OCI-LY7 (cell line): ENCODE data around the gene CGA. TPM values are rescaled to one million over a fixed set of nuclear protein-coding genes. Genes with fewer than 3 reads are reported as not detected.

ENCODE experiments used
- BruUV-seq: library from RNA; stranded (reverse); fragments of 400-500 nt; replicated peaks from 2 replicates; lab custom pipeline; 2021; lab: Mats Ljungman, UMichigan
- CTCF ChIA-PET: fragments of 300-600 bp; sonication (Branson Sonifier 250); formaldehyde crosslinking; loops from one replicate; lab custom pipeline; 2022; ENCODE audit warnings: antibody characterized with exemption; ENCODE audit not compliant: unreplicated experiment; lab: Charles Lee
- POLR2A ChIA-PET: fragments of 300-600 bp; sonication (Branson Sonifier 250); formaldehyde crosslinking; loops from one replicate; lab custom pipeline; 2022; ENCODE audit warnings: antibody characterized with exemption; lab: Charles Lee
- DNase-seq: peaks from one replicate; pipeline ENCODE4 v3.0.0-alpha.2; 2015; ENCODE audit warnings: low spot score
- H2AFZ ChIP-seq: fragments of 200-600 bp; sonication (generic), shearing (Covaris generic); 2 replicates; pipeline ENCODE4 v1.6.1; 2014; ENCODE audit warnings: mild to moderate bottlenecking, antibody characterized with exemption, low read length, moderate library complexity
- H3K27ac ChIP-seq: fragments of 200-600 bp; sonication (generic); 2 replicates; pipeline ENCODE4 v1.5.1; 2014; ENCODE audit warnings: mixed run types, low read depth, mild to moderate bottlenecking, moderate library complexity, low read length, inconsistent platforms; ENCODE audit not compliant: poor library complexity, severe bottlenecking
- H3K36me3 ChIP-seq: fragments of 200-600 bp; sonication (generic); 2 replicates; pipeline ENCODE4 v1.6.1; 2014; ENCODE audit warnings: mild to moderate bottlenecking, antibody characterized with exemption, low read length, moderate library complexity, mixed read lengths; ENCODE audit not compliant: insufficient read depth
- H3K4me1 ChIP-seq: fragments of 200-600 bp; sonication (generic); 2 replicates; pipeline ENCODE4 v1.5.1; 2014; ENCODE audit warnings: mild to moderate bottlenecking, low read length; ENCODE audit not compliant: insufficient read depth, poor library complexity, severe bottlenecking
- H3K4me2 ChIP-seq: fragments of 200-600 bp; sonication (generic); 2 replicates; pipeline ENCODE4 v1.6.1; 2014; ENCODE audit warnings: mild to moderate bottlenecking, low read length
- H3K4me3 ChIP-seq: fragments of 200-600 bp; sonication (generic); 2 replicates; pipeline ENCODE4 v1.5.1; 2014; ENCODE audit warnings: mild to moderate bottlenecking, low read depth, low read length; ENCODE audit not compliant: poor library complexity, severe bottlenecking
- H3K79me2 ChIP-seq: fragments of 200-600 bp; sonication (generic); 2 replicates; pipeline ENCODE4 v1.6.1; 2016; ENCODE audit warnings: low read depth, mild to moderate bottlenecking, low read length, moderate library complexity, mixed read lengths; ENCODE audit not compliant: insufficient read depth
- H3K9me2 ChIP-seq: fragments of 200-600 bp; sonication (generic); 2 replicates; pipeline ENCODE4 v1.6.1; 2016; ENCODE audit warnings: mild to moderate bottlenecking, low read length, mixed read lengths; ENCODE audit not compliant: insufficient read depth
- H3K9me3 ChIP-seq: fragments of 200-600 bp; sonication (generic); 2 replicates; pipeline ENCODE4 v1.6.1; 2014; ENCODE audit warnings: mild to moderate bottlenecking, mixed run types, low read length, mixed read lengths
- H4K20me1 ChIP-seq: fragments of 200-600 bp; sonication (generic); 2 replicates; pipeline ENCODE4 v1.6.1; 2014; ENCODE audit warnings: mild to moderate bottlenecking, antibody characterized with exemption, low read length, moderate library complexity, mixed read lengths; ENCODE audit not compliant: insufficient read depth
- EZH2phosphoT487 ChIP-seq: fragments of 200-600 bp; sonication (generic); IDR thresholded peaks from 2 replicates; pipeline ENCODE4 v1.6.1; 2018; ENCODE audit warnings: low read depth, borderline replicate concordance, mild to moderate bottlenecking, mixed run types, antibody characterized with exemption, low read length, moderate library complexity, mixed read lengths
- intact Hi-C: fragments of 100-400 bp; cut with micrococcal nuclease; formaldehyde crosslinking; loops from one replicate; pipeline ENCODE4 v1.10.0; 2022; ENCODE audit not compliant: unreplicated experiment
- total RNA-seq, 2 experiments: library from RNA; depleted of rRNA in 1 of 2; stranded (reverse); fragments of >200 nt in 1 of 2; shearing (Covaris generic) in 1 of 2; gene quantifications; 2 replicates each; pipeline ENCODE4 v1.2.3, GENCODE V29; 2014 to 2022
- TF ChIP-seq, protein P1 (sequence below): fragments of 200-600 bp; sonication (generic); conservative IDR thresholded peaks from 2 replicates; pipeline ENCODE4 v1.5.1; 2014; ENCODE audit warnings: mild to moderate bottlenecking, antibody characterized with exemption, low read length, moderate library complexity, mixed read lengths

The CGA gene
- total RNA-seq, 2 experiments from 2014 or later: not detected

DNA sequence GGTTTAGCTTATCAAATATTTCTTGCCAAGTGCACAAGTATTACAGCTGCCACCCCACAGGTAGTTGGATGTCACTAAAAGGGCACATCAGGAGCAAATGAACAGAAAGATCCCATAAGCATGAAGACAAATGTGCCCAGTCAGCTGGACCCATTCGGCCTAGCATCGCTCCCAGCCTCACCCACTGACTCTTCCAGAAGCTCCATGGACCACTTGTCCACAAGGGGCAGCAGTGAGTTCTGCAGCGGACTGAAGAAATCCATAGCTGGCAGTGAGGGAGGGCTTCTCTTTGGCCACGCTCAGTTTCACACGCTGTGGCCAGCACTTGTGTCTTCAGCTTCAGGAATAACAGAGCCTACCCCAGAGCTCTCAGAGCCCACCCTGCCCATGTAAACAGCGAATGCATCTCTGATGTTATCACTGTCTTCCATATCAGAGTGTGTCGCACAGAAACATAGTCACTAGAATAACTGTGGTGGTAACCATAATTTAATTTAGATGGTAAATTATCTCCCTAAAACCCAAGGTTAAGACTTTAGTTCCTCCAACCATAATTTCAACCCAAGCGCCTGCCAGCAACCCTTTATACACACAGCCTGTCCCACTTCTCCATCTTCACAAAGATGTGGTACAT lies 15.8 kb downstream of the CGA start:
- ChIA-PET POLR2A (interaction anchor here (0.7 to 1.1 kb wide), 3 partner anchors 12 to 67 kb away, joined by 3 to 10 read pairs (median 3); no protein-coding TSS in a partner anchor), CTCF (interaction anchor here (0.9 to 1.3 kb wide), 3 partner anchors 9 to 415 kb away, joined by 3 to 7 read pairs (median 3); no protein-coding TSS in a partner anchor)
- no peaks in the 10 kb centered on the region for H3K9me3 ChIP-seq
- no peaks in the 10 kb centered on the region for H4K20me1 ChIP-seq
- H3K4me2 ChIP-seq: no peak overlapping the region
- no TSS peak for BruUV-seq
- DNase-seq: peak; percentile 69
- H3K36me3 ChIP-seq: no peaks in the 10 kb centered on the region
- no peaks in the 10 kb centered on the region for H3K9me2 ChIP-seq
- no peak overlapping the region for H3K4me3 ChIP-seq
- no peaks in the 10 kb centered on the region for H3K79me2 ChIP-seq
- no peak overlapping the region for H3K27ac ChIP-seq
- no peak overlapping the region for H2AFZ ChIP-seq
- no peaks in the 10 kb centered on the region for H3K4me1 ChIP-seq
- intact Hi-C loops: no loop called here
- TF ChIP-seq, protein P1, sequence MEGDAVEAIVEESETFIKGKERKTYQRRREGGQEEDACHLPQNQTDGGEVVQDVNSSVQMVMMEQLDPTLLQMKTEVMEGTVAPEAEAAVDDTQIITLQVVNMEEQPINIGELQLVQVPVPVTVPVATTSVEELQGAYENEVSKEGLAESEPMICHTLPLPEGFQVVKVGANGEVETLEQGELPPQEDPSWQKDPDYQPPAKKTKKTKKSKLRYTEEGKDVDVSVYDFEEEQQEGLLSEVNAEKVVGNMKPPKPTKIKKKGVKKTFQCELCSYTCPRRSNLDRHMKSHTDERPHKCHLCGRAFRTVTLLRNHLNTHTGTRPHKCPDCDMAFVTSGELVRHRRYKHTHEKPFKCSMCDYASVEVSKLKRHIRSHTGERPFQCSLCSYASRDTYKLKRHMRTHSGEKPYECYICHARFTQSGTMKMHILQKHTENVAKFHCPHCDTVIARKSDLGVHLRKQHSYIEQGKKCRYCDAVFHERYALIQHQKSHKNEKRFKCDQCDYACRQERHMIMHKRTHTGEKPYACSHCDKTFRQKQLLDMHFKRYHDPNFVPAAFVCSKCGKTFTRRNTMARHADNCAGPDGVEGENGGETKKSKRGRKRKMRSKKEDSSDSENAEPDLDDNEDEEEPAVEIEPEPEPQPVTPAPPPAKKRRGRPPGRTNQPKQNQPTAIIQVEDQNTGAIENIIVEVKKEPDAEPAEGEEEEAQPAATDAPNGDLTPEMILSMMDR: peak; percentile 94
- TF ChIP-seq EZH2phosphoT487: no peak

DNA sequence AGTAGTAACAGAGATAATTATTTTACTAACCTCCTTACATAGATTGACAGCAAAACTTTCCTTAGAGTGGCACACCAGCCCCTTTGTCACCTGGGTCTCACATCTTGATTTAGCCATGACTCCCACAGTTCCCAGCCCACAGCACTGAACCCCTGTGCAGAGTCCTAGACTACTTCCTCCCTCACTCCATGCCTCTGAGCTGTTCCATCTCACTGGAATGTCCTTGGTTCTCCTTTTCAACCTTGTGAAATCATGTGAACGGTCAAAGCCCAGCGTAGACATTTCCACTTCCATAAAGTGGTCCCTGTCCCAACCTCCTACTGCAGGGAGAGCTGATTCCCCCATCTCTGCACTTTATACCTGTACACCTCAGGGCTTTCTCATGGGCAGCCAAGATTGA lies 19.7 kb downstream of the CGA start:
- no peak for DNase-seq
- TF ChIP-seq, protein P1: no peak
- TF ChIP-seq EZH2phosphoT487: no peak
- ChIA-PET POLR2A (interaction anchor here (0.6 kb wide), 1 partner anchor 612 kb away, joined by 3 read pairs; no protein-coding TSS in a partner anchor), CTCF (no interaction called here)
- Histone ChIP-seq H3K36me3 (no peaks in the 10 kb centered on the region), H4K20me1 (no peaks in the 10 kb centered on the region), H3K4me2 (no peak overlapping the region), H3K79me2 (no peaks in the 10 kb centered on the region), H2AFZ (no peak overlapping the region), H3K4me3 (no peak overlapping the region), H3K4me1 (no peaks in the 10 kb centered on the region), H3K27ac (no peak overlapping the region), H3K9me2 (no peaks in the 10 kb centered on the region), H3K9me3 (no peaks in the 10 kb centered on the region)
- intact Hi-C loops: no loop called here
- BruUV-seq: no TSS peak

DNA sequence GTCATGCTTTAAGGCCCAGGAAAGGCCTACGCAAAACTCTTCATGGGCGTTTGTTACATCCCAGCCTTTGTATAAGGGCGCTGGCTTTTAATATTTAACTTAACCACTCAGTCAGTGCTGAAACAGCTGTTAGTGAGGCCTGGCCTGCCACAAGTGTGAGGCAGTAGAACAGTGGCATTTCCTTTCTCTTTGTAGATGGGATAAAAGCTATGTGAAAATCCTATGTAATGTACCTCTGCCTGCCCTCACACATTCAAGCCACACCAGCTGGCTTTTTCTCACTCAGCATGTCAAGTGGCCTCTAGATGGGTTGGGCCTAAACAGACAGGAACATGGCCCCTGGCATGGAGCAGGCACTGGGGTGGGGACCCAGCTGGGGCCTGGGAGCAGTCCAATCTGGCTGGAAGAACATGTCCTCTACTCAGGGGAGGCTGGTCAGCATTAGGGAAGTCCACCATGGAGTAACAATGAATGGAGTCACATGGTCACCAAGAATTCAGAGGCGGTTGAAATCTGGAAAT lies 20.7 kb downstream of the CGA start:
- no peaks in the 10 kb centered on the region for H3K9me3 ChIP-seq
- no peak overlapping the region for H3K27ac ChIP-seq
- no TSS peak for BruUV-seq
- H3K4me1 ChIP-seq: no peaks in the 10 kb centered on the region
- no peak for DNase-seq
- intact Hi-C loops: no loop called here
- ChIA-PET POLR2A (no interaction called here), CTCF (no interaction called here)
- no peak overlapping the region for H3K4me2 ChIP-seq
- no peaks in the 10 kb centered on the region for H4K20me1 ChIP-seq
- TF ChIP-seq, protein P1: no peak
- no peak for TF ChIP-seq EZH2phosphoT487
- no peak overlapping the region for H3K4me3 ChIP-seq
- H3K79me2 ChIP-seq: no peaks in the 10 kb centered on the region
- no peak overlapping the region for H2AFZ ChIP-seq
- no peaks in the 10 kb centered on the region for H3K36me3 ChIP-seq
- no peaks in the 10 kb centered on the region for H3K9me2 ChIP-seq
